K562 (cell line): ENCODE measurements around the gene LRFN2. TPM values are rescaled to one million over a fixed set of nuclear protein-coding genes. Genes with fewer than 3 reads are reported as not detected.

Source experiments
- ATAC-seq: fragments of 200-7000 bp; cut with Tn5 transposase; 3 replicates; pipeline ENCODE4 v1.9.1; 2020; ENCODE audit warnings: moderate library complexity
- BruUV-seq: library from RNA; stranded (reverse); fragments of 400-500 nt; replicated peaks from 2 replicates; lab custom pipeline; 2021; lab: Mats Ljungman, UMichigan
- CTCF ChIA-PET: fragments of 300-600 bp; formaldehyde crosslinking; extraction: SDS; loops from one replicate; lab custom pipeline; 2021; ENCODE audit warnings: low intra/inter-chr PET ratio; lab: Yijun Ruan, JAX
- POLR2A ChIA-PET: fragments of 300-600, 350-650 bp; sonication (Branson Sonifier 250); formaldehyde crosslinking; extraction: SDS; loops from one replicate; lab custom pipeline; 2021; ENCODE audit warnings: antibody characterized with exemption, inconsistent platforms; lab: Yijun Ruan, JAX
- DNase-seq, 4 experiments: peaks; one replicate each; pipeline versions ENCODE4 v3.0.0 to v3.0.0-alpha.2; 2011 to 2018; ENCODE audit warnings: low spot score in 3 of 4, mixed read lengths in 3 of 4; ENCODE audit errors: extremely low read depth in 1 of 4
- FAIRE-seq: peaks from 2 replicates; lab custom pipeline; 2011; peaks lifted over from hg19 to GRCh38; lab: Jason Lieb, UNC
- H2AFZ ChIP-seq: 2 replicates; pipeline ENCODE4 v1.6.0; 2011; ENCODE audit warnings: low read depth, low read length, control low read depth, inconsistent platforms
- H3K27ac ChIP-seq: fragments of 200-600 bp; 3 replicates; pipeline ENCODE4 v1.8.0; 2011; ENCODE audit warnings: low read depth, mild to moderate bottlenecking, control low read depth, inconsistent platforms, low read length, moderate library complexity, mixed read lengths; ENCODE audit errors: extremely low read depth
- H3K27me3 ChIP-seq, 2 experiments: fragments of 300-600 bp in 1 of 2; 2 replicates in 1 of 2; 3 replicates in 1 of 2; pipeline versions ENCODE4 v1.6.0 to v1.8.0; 2011; ENCODE audit warnings: inconsistent platforms in 2 of 2, low read length in 2 of 2, mild to moderate bottlenecking in 1 of 2, mixed read lengths in 1 of 2, moderate library complexity in 1 of 2; ENCODE audit not compliant: control insufficient read depth in 2 of 2, insufficient read depth in 2 of 2
- H3K36me3 ChIP-seq: fragments of 300-600 bp; 3 replicates; pipeline ENCODE4 v1.8.0; 2011; ENCODE audit warnings: mild to moderate bottlenecking, low read length, inconsistent platforms; ENCODE audit not compliant: control insufficient read depth, insufficient read depth
- H3K4me1 ChIP-seq, 2 experiments: fragments of 200-600 bp in 1 of 2; replicated peaks in 1 of 2; 2 replicates in 1 of 2; 3 replicates in 1 of 2; pipeline versions ENCODE4 v1.5.1 to v1.8.0; 2011; ENCODE audit warnings: inconsistent platforms in 2 of 2, low read length in 2 of 2, mild to moderate bottlenecking in 1 of 2, mixed read lengths in 1 of 2, moderate library complexity in 1 of 2; ENCODE audit not compliant: control insufficient read depth in 2 of 2, insufficient read depth in 2 of 2
- H3K4me2 ChIP-seq: 2 replicates; pipeline ENCODE4 v1.6.1; 2011; ENCODE audit warnings: low read length, control low read depth, inconsistent platforms, mixed read lengths; ENCODE audit not compliant: insufficient read depth
- H3K4me3 ChIP-seq: fragments of 200-600 bp; sonication (generic), shearing (Covaris generic); 2 replicates; pipeline ENCODE4 v1.5.1; 2016; ENCODE audit warnings: control low read depth, inconsistent platforms
- H3K79me2 ChIP-seq: fragments of 200-600 bp; 3 replicates; pipeline ENCODE4 v1.8.0; 2011; ENCODE audit warnings: low read length, inconsistent platforms; ENCODE audit not compliant: control insufficient read depth, insufficient read depth
- H3K9ac ChIP-seq, 2 experiments: 2 replicates each; pipeline versions ENCODE4 v1.6.0 to v1.6.1; 2011; ENCODE audit warnings: low read depth in 2 of 2, low read length in 2 of 2, control low read depth in 1 of 2, inconsistent platforms in 1 of 2, mild to moderate bottlenecking in 1 of 2, mixed read lengths in 1 of 2; ENCODE audit not compliant: insufficient read depth in 1 of 2
- H3K9me1 ChIP-seq: one replicate; pipeline ENCODE4 v1.6.0; 2011; ENCODE audit warnings: inconsistent platforms, mild to moderate bottlenecking, low read length, moderate library complexity; ENCODE audit not compliant: control insufficient read depth, insufficient read depth
- H3K9me3 ChIP-seq: replicated peaks from 2 replicates; pipeline ENCODE4 v1.5.1; 2011; ENCODE audit warnings: low read depth, low read length, inconsistent platforms; ENCODE audit not compliant: control insufficient read depth, insufficient read depth
- H4K20me1 ChIP-seq: replicated peaks from 2 replicates; pipeline ENCODE4 v1.6.1; 2011; ENCODE audit warnings: low read length, inconsistent platforms, mixed read lengths; ENCODE audit not compliant: control insufficient read depth, insufficient read depth
- CCAR2 ChIP-seq: fragments of 200-400 bp; formaldehyde crosslinking; IDR thresholded peaks from 2 replicates; pipeline ENCODE4 v1.6.1; 2017; ENCODE audit warnings: mild to moderate bottlenecking, low read depth, low read length
- FUS ChIP-seq: fragments of 200-400 bp; formaldehyde crosslinking; optimal IDR thresholded peaks from 2 replicates; pipeline ENCODE3; 2017; ENCODE audit warnings: low read depth, low read length
- HEY1 ChIP-seq: fragments of 250-450 bp; sonication (Bioruptor Pico); IDR thresholded peaks from 2 replicates; pipeline ENCODE4 v1.5.0; 2020; ENCODE audit warnings: mild to moderate bottlenecking, moderate library complexity, borderline replicate concordance
- NEUROD1 ChIP-seq: fragments of 150-350 bp; IDR thresholded peaks from 2 replicates; pipeline ENCODE4 v1.6.1; 2014; ENCODE audit warnings: borderline replicate concordance, low read length, low read depth; ENCODE audit not compliant: partially characterized antibody
- TBP ChIP-seq: optimal IDR thresholded peaks from 2 replicates; pipeline ENCODE3; 2011; ENCODE audit warnings: low read depth, low read length, improper control_type of control experiment
- ZBTB11 ChIP-seq, 3 experiments: fragments of 200-800 bp in 1 of 3; fragments of 250-450 bp in 1 of 3; fragments of 450-650 bp in 1 of 3; sonication (Bioruptor Pico) in 1 of 3; sonication (Bioruptor generic) in 1 of 3; formaldehyde crosslinking in 1 of 3; IDR thresholded peaks; 2 replicates each; pipeline versions ENCODE4 v1.6.1 to v1.8.0; 2016 to 2022; ENCODE audit warnings: mild to moderate bottlenecking in 2 of 3, missing genetic modification characterization in 2 of 3, missing compliant biosample characterization in 1 of 3, moderate library complexity in 1 of 3
- ZC3H11A ChIP-seq: IDR thresholded peaks from 2 replicates; pipeline ENCODE4 v1.6.1; 2012; ENCODE audit warnings: low read depth, low read length, improper control_type of control experiment
- WGBS: fragments of 100-300 bp; shearing (Covaris generic); methylation state at CpG from one replicate; pipeline ENCODE4 v1.1.6; 2016; ENCODE audit warnings: low coverage, mixed read lengths; ENCODE audit not compliant: insufficient coverage; ENCODE audit errors: missing lambda C conversion rate; 5-methylcytosine and 5-hydroxymethylcytosine counted together
- in situ Hi-C: fragments of 300-500 bp; cut with MboI; formaldehyde crosslinking; loops from 4 replicates; pipeline ENCODE4 v1.15.0; 2018; ENCODE audit warnings: inconsistent platforms, mixed read lengths
- intact Hi-C: fragments of 100-400 bp; cut with micrococcal nuclease; formaldehyde crosslinking; loops from 2 replicates; pipeline ENCODE4 v1.14.2; 2022
- polyA plus RNA-seq, 8 experiments: library from polyadenylated mRNA; depleted of rRNA in 4 of 8; stranded (reverse) in 5 of 8; unstranded in 3 of 8; fragments of >200 nt; fragmentation: Nextera tagmentation in 2 of 8; fragmentation: Illumina TruSeq in 1 of 8; extraction: Ambion mirVana in 2 of 8; extraction: Trizol in 1 of 8; gene quantifications; 2 replicates each; pipeline versions ENCODE4 v1.2.1 to v1.2.3, GENCODE V29; 2011 to 2014; ENCODE audit warnings: inconsistent platforms in 1 of 8, missing spikeins in 1 of 8
- total RNA-seq, 7 experiments: library from RNA; depleted of rRNA in 6 of 7; stranded (reverse); fragments of >200 nt in 6 of 7; fragmentation: Illumina TruSeq in 2 of 7; extraction: Trizol in 2 of 7; gene quantifications; 2 replicates each; pipeline versions ENCODE4 v1.2.1 to v1.2.3, GENCODE V29; 2011 to 2021; ENCODE audit warnings: low replicate concordance in 1 of 7
- TF ChIP-seq, protein P1 (sequence below): sonication (generic); formaldehyde crosslinking; IDR thresholded peaks from 2 replicates; pipeline ENCODE4 v1.8.0; 2022; ENCODE audit warnings: missing genetic modification reagents, mild to moderate bottlenecking, moderate library complexity, borderline replicate concordance
- TF ChIP-seq, protein P2 (sequence below): fragments of 250-450 bp; sonication (Bioruptor Pico); IDR thresholded peaks from 2 replicates; pipeline ENCODE4 v1.8.0; 2022; ENCODE audit warnings: moderate library complexity, mild to moderate bottlenecking, inconsistent platforms
- TF ChIP-seq, protein P3 (sequence below): sonication (generic); formaldehyde crosslinking; IDR thresholded peaks from 2 replicates; pipeline ENCODE4 v1.8.0; 2022; ENCODE audit warnings: mild to moderate bottlenecking, missing genetic modification reagents

Gene LRFN2
- total and polyA plus RNA-seq, 9 of the 15 experiments (the other 6 are each of a cell fraction or from before 2014, with no cell fraction given): not detected

DNA sequence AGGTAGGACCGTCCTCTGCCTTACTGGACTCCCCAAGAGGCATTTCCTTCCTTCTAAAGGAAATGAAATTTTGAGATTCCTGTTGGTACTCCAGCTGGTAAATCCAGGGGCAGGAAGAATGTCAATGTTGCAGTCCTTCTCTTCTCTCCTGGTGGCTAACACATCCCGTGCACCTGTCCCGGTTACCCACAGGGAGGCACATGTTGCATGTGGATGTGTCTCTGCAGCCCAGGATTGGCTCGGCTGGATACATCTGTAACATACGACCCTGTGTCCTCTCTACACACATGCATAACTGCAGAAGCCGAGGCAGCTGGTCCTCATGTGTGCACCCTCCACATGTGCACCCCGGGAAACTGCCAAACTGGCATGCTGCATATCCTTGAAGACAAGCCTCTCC, 1.3 kb upstream of the LRFN2 start:
- CTCF ChIA-PET: no interaction called here
- H3K27ac ChIP-seq: no peak overlapping the region
- TF ChIP-seq ZC3H11A (no peak), CCAR2 (no peak), TBP (no peak)
- TF ChIP-seq, protein P1, sequence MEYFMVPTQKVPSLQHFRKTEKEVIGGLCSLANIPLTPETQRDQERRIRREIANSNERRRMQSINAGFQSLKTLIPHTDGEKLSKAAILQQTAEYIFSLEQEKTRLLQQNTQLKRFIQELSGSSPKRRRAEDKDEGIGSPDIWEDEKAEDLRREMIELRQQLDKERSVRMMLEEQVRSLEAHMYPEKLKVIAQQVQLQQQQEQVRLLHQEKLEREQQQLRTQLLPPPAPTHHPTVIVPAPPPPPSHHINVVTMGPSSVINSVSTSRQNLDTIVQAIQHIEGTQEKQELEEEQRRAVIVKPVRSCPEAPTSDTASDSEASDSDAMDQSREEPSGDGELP (CRISPR knock-in tag): no peak
- H2AFZ ChIP-seq: no peak overlapping the region
- no peak overlapping the region for H3K4me3 ChIP-seq
- intact Hi-C loops: no loop called here
- POLR2A ChIA-PET: interaction anchor here (0.9 kb wide), 1 partner anchor 20 kb away, joined by 3 read pairs; no protein-coding TSS in a partner anchor
- peaks cover 0 to 20% of the 10 kb centered on the region in 2 experiments; a peak in 1 of 5 replicates for H3K27me3 ChIP-seq
- H3K9me1 ChIP-seq: no peaks in the 10 kb centered on the region
- FAIRE-seq (no peak), DNase-seq (no peak), ATAC-seq (no peak)
- no peak overlapping the region for H3K9ac ChIP-seq
- no peak overlapping the region for H3K4me2 ChIP-seq
- WGBS: 1% methylated on average over 7 of the region's 7 CpGs
- H3K4me1 ChIP-seq: peaks cover 0 to 8% of the 10 kb centered on the region in 2 experiments; a peak in 1 of 5 replicates
- no peaks in the 10 kb centered on the region for H3K79me2 ChIP-seq
- in situ Hi-C loops: no loop called here
- no peaks in the 10 kb centered on the region for H3K36me3 ChIP-seq
- no peaks in the 10 kb centered on the region for H3K9me3 ChIP-seq
- H4K20me1 ChIP-seq: peaks cover 6% of the 10 kb centered on the region; the same call in 1 of the 2 replicates
- no TSS peak for BruUV-seq

GRCh38 chr6:40588070-40588384, 863 bp upstream of the LRFN2 start:
- FAIRE-seq (no peak), DNase-seq (no peak), ATAC-seq (no peak)
- intact Hi-C loops: no loop called here
- no TSS peak for BruUV-seq
- Histone ChIP-seq H2AFZ (no peak overlapping the region), H3K9me1 (no peaks in the 10 kb centered on the region), H4K20me1 (peaks cover 6% of the 10 kb centered on the region; the same call in 1 of the 2 replicates), H3K36me3 (no peaks in the 10 kb centered on the region), H3K79me2 (no peaks in the 10 kb centered on the region), H3K4me3 (no peak overlapping the region), H3K9ac (no peak overlapping the region), H3K9me3 (no peaks in the 10 kb centered on the region), H3K27ac (no peak overlapping the region), H3K4me1 (peaks cover 0 to 8% of the 10 kb centered on the region in 2 experiments; a peak in 1 of 5 replicates), H3K4me2 (no peak overlapping the region), H3K27me3 (peaks cover 0 to 20% of the 10 kb centered on the region in 2 experiments; a peak in 1 of 5 replicates)
- in situ Hi-C loops: no loop called here
- 7% methylated on average over 11 of the region's 11 CpGs for WGBS
- CTCF ChIA-PET: no interaction called here
- POLR2A ChIA-PET: interaction anchor here (0.6 kb wide), 1 partner anchor 59 kb away, joined by 3 read pairs; no protein-coding TSS in a partner anchor
- TF ChIP-seq HEY1 (no peak), FUS (no peak), ZBTB11 (CRISPR knock-in tag; IDR thresholded peaks at IDR 0.05) (no peak), NEUROD1 (no peak)
- TF ChIP-seq, protein P2, sequence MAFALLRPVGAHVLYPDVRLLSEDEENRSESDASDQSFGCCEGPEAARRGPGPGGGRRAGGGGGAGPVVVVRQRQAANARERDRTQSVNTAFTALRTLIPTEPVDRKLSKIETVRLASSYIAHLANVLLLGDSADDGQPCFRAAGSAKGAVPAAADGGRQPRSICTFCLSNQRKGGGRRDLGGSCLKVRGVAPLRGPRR (CRISPR knock-in tag): no peak
- TF ChIP-seq, protein P3, sequence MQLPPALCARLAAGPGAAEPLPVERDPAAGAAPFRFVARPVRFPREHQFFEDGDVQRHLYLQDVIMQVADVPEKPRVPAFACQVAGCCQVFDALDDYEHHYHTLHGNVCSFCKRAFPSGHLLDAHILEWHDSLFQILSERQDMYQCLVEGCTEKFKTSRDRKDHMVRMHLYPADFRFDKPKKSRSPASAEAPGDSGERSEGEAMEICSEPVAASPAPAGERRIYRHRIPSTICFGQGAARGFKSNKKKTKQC (CRISPR knock-in tag): no peak
